Stimulated activated naive CD8-positive, alpha-beta T cell treated with anti-CD3 and anti-CD28 coated beads, Interleukin-15, amount 100 ng/mL, for 72 hours (primary cell): ENCODE results near the gene ZNF521.
"Not testable (repeated sequence)": the region's sequence is repeated elsewhere in the genome, so short reads cannot be mapped to it uniquely, and the experiment has no call there.

ENCODE experiments used
- ATAC-seq: fragments of 150-1000 bp; cut with Tn5 transposase; 2 replicates; pipeline ENCODE4 v1.10.0; 2021; ENCODE audit warnings: mild to moderate bottlenecking, moderate library complexity
- DNase-seq, 2 donors: peaks; one replicate each; pipeline ENCODE4 v3.0.0; 2021 to 2022
- H3K27ac Mint-ChIP-seq, 2 donors: one replicate each; pipeline ENCODE4 v1.8.0; 2022; ENCODE audit warnings: mild to moderate bottlenecking in 2 of 2, mixed read lengths in 2 of 2, moderate library complexity in 2 of 2
- H3K27me3 Mint-ChIP-seq: one replicate; pipeline ENCODE4 v1.8.0; 2022; ENCODE audit warnings: mixed read lengths
- H3K4me1 Mint-ChIP-seq: one replicate; pipeline ENCODE4 v1.8.0; 2022; ENCODE audit warnings: mild to moderate bottlenecking, mixed read lengths
- H3K4me3 Mint-ChIP-seq, 2 donors: one replicate each; pipeline ENCODE4 v1.8.0; 2022; ENCODE audit warnings: mild to moderate bottlenecking in 2 of 2, mixed read lengths in 2 of 2, moderate library complexity in 1 of 2
- H3K9me3 Mint-ChIP-seq, 2 donors: one replicate each; pipeline ENCODE4 v1.8.0; 2022; ENCODE audit warnings: mixed read lengths in 2 of 2

ZNF521 gene

DNA sequence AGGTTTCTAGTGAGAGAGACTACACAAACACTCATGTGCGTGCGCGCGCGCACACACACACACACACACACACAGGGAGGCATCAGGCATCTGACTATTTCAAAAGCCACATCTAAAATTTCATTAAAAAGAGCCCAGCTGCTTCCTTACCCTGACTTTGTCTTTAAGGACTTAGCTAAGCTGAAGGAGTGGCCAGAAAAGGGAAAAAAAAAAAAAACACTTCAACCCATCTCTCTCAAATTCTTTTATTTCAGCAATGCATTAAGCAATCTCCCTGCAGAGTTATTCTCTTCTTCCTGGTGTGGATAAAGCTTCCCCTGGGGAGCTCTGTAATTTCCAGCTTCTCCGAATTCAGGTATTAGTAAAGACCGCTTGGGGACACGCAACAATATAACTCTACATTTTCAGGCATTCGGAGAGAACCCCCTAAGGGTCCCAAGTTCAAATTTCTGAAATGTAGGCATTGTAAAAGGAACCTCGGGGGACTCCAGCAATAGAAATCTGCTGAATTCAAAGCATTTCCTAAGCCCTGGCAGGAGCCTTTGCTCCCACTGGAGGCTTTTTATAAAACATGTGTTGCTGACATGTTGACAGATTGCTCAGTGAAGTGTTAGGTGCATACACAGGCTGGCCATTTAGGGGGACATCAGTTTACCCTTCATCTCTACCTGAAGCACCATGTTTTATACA, 67.0 kb downstream of the ZNF521 start:
- ATAC-seq (no peak), DNase-seq (no peak)
- Mint-ChIP-seq H3K9me3 (no peaks in the 10 kb centered on the region), H3K4me1 (no peaks in the 10 kb centered on the region), H3K27ac (no peak overlapping the region), H3K27me3 (peaks cover 13% of the 10 kb centered on the region), H3K4me3 (no peak overlapping the region)

DNA sequence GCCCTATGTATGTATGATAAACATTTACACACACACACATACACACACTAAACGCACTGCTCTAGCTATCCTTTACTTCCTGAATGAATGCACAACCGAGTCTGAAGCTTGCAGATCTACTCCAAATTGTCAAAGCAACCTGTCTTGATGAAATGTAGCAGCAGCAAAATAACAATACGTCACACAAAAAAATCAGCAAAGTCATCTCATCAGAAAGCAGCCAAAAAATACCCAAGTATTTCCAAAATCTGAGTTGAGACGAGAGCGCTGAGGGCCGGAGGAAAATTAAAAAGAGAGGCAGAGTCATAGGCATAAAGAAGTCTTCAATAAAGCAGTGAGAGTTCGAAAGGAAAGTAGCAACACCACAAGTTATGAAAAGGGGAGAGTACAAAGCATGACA, 67.7 kb downstream of the ZNF521 start:
- no peak overlapping the region for H3K4me3 Mint-ChIP-seq
- peaks cover 13% of the 10 kb centered on the region for H3K27me3 Mint-ChIP-seq
- no peak for ATAC-seq
- DNase-seq = no peak
- no peaks in the 10 kb centered on the region for H3K9me3 Mint-ChIP-seq
- H3K4me1 Mint-ChIP-seq = no peaks in the 10 kb centered on the region
- H3K27ac Mint-ChIP-seq = no peak overlapping the region

DNA sequence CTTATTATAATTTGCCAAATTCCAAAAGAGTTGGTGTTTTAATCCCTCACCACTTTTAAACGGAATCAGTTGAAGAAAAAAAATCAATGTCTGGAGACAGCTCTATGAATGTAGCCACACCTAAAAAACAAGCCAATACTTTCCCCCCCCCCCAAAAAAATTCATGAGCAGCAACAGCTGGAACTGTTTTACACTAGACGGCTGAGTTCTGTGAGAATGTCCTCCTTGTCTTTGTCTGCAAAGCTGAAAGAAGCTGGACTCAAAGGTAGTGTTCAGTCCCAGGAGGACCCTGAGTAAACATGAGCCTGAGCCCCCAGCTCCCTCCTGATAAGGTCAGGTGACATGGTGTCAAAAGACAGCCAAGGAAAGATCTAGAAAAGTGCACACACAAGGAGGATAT, 68.2 kb downstream of the ZNF521 start:
- no peak overlapping the region for H3K27ac Mint-ChIP-seq
- peaks cover 13% of the 10 kb centered on the region for H3K27me3 Mint-ChIP-seq
- ATAC-seq (no peak), DNase-seq (no peak)
- no peaks in the 10 kb centered on the region for H3K4me1 Mint-ChIP-seq
- no peak overlapping the region for H3K4me3 Mint-ChIP-seq
- H3K9me3 Mint-ChIP-seq = no peaks in the 10 kb centered on the region

DNA sequence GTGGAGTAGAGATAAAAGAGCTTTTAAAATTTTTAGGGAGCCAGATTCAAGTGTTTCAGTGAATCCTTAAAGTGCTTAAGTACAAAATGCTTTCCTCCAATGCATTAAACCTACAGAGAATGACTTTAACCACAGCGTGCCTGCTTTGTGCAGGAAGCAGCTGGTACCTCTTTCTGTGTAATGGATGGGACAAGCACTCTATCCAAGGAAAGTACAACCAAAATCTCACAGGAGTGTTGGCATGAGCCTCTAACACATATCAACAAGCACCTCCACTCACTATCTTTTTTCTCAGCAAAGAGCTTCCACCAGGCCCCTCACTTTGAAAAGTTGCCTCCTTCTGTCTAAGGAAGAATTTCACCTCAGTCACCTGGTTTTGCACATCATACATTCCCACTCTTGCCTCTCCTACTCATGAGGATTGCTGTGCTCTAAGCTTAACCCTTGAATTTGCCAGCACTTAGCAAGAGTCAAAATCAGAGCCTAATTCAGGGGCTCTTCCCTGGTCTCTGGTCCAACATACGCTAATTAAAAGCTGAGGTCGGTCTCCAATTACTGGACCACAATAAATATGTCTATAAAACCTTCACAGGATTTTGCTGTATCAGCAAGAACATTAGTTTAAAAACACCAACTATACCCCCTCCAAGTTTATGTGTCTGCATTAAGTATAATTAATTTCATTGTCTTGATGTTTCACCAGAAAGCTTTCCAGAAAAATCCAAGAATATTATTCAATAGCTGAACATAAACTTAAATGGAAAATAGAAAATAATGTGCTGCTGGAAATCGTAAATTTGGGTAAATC, 68.9 kb downstream of the ZNF521 start:
- H3K9me3 Mint-ChIP-seq = no peaks in the 10 kb centered on the region
- H3K4me3 Mint-ChIP-seq = no peak overlapping the region
- ATAC-seq (no peak), DNase-seq (no peak)
- H3K4me1 Mint-ChIP-seq = no peaks in the 10 kb centered on the region
- H3K27ac Mint-ChIP-seq = no peak overlapping the region
- H3K27me3 Mint-ChIP-seq = peaks cover 13% of the 10 kb centered on the region

DNA sequence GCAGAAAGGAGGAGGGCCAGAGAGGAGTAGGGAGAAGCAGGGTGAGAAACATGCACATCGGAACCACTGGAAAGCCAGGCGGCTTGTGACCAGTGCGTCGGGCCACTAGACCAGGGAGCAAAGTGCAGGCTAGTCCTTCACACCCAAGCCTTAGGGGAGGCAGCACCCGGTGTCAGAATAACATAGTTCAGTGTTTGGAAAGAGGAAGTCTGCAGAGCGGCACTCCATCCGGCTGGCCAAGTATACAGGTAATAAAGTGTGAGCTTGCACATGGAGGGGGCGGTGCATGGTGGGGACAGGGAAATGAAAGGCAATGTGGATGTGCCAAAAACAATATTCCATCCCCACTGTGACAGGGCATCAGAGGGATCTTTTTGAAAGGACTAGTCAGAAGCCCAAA, 69.7 kb downstream of the ZNF521 start:
- Mint-ChIP-seq H3K9me3 (no peaks in the 10 kb centered on the region), H3K4me3 (no peak overlapping the region), H3K4me1 (no peaks in the 10 kb centered on the region), H3K27ac (no peak overlapping the region), H3K27me3 (peaks cover 13% of the 10 kb centered on the region)
- ATAC-seq (no peak), DNase-seq (no peak)

DNA sequence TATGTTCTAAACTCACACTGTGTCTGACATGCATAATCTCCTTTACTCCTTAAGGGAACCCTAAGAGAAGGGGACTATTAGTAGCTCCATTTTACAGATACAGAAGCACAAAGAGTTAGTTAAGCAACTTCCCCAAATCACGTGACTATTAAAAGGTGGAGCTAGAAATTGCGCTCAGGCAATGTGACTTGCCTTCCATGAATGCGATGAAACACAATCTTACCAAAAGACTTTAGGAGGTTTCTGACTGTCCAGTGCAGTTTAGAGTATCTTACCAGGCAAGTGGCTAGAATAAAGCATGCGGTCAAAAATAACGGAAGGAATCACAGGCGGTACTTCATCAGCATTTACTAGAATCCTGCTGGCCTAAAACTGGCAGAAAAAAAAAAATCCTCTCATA, 70.4 kb downstream of the ZNF521 start:
- ATAC-seq (no peak), DNase-seq (no peak)
- H3K9me3 Mint-ChIP-seq = no peaks in the 10 kb centered on the region
- H3K27me3 Mint-ChIP-seq = peaks cover 13% of the 10 kb centered on the region
- no peak overlapping the region for H3K27ac Mint-ChIP-seq
- no peak overlapping the region for H3K4me3 Mint-ChIP-seq
- H3K4me1 Mint-ChIP-seq = no peaks in the 10 kb centered on the region

DNA sequence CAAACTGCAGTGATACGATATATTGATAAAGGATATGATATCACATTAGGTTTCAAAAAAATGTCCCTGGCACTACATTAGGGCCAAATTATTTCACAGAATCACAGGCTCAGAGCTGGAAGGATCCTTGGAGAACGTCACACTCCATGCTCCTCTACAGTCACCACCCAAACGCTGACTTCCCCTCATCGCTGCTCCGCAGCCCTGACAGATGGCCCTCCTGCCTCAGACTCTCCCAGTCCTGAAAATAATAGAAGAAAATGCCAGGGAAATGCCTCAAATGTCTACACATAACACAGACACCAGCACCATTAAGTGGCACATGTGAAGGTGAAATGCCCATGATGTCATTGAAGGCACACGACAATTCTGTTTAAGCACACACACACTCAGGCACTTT, 72.0 kb downstream of the ZNF521 start:
- H3K27ac Mint-ChIP-seq = no peak overlapping the region
- peaks cover 20% of the 10 kb centered on the region for H3K27me3 Mint-ChIP-seq
- H3K9me3 Mint-ChIP-seq = no peaks in the 10 kb centered on the region

DNA sequence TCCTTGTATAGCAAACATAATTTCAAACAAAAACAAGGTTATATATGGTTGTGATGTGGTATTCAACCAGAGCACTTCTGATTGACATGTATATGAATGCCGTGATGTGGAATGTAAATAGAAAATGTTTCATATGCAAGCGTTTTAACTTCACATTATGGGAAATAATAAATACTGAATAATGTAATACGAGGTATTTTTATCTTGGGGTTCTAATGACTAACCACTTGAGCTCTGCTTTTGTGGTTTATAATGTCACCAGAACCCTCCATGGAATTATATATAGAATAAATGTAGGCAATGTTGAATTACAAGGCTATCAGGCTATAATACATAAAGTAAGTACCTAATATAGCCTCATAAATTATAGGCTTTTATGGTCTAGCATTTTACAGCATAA, 72.4 kb downstream of the ZNF521 start:
- Mint-ChIP-seq H3K9me3 (no peaks in the 10 kb centered on the region), H3K4me3 (no peak overlapping the region), H3K27ac (no peak overlapping the region), H3K4me1 (no peaks in the 10 kb centered on the region), H3K27me3 (peaks cover 20% of the 10 kb centered on the region)
- ATAC-seq = no peak
- DNase-seq = no peak

More for the DNA sequence above, 72.0 kb downstream of the ZNF521 start:
- ATAC-seq = no peak
- no peak for DNase-seq
- Mint-ChIP-seq H3K4me3 (no peak overlapping the region), H3K4me1 (no peaks in the 10 kb centered on the region)

DNA sequence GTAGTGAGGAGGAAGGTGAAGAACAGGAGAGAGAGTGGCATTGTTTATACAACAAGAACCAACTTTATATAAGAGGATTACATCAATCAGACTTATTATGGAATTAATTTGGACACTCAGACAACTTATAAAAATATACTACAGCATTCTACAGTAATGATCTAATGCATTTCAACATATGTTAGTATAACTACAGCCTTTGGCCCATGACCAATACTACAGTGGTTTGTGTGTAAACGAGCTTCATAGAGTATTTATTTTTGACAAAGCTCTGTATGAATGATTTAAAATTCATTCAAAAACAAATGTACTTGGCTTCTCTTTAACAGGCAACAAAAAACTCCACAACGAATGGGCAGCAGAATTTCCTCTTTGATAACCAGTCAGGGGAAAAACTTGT, 72.8 kb downstream of the ZNF521 start:
- ATAC-seq = no peak
- Mint-ChIP-seq H3K4me1 (no peaks in the 10 kb centered on the region), H3K27me3 (peaks cover 20% of the 10 kb centered on the region), H3K4me3 (no peak overlapping the region), H3K9me3 (no peaks in the 10 kb centered on the region), H3K27ac (no peak overlapping the region)
- no peak for DNase-seq

DNA sequence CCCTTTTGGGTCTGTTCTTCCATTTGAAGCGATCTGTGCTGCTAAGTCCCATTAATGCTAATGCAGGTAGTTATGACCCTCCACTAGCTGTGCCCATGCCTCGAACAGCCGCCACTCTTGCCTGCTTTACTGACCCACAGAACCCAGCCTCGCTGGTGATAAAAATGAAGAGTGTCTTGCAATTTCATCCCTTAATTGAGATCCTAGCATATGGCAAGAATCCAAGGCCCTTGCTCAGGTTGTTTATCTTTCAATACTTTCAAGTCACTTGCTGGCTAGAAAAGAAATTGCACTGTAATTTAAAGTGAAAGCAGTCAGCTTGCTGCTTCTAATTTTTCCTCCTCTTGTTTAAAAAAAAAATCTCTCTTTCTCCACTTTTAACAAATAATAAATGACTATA, 73.6 kb downstream of the ZNF521 start:
- ATAC-seq = no peak

DNA sequence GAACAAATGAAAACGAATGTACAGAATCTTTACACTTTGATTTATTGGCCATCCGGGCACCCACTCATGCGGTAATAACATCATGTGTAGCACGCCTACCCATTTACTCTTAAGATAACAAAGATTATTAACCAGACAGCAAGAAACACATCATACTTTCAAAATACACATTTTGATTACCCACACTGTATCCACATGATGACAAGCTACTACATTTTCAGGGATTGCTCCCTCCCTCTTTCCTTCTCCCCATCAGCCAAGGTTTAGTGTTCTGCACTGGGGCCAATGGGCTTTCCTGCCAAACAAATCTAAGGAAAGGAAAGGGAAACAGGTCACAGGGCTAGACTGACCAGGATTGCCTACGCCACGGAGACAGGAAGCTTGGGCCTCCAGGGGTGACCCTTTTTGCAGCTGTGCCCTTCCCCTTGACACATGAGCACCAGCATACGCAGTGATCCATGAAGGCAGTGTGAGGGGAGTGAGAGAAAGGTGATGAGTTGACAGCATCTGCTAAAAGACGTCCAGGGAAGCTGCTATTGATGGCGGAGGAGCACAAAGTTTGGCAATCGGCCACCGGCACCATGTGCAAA, 76.5 kb downstream of the ZNF521 start:
- peaks cover 6% of the 10 kb centered on the region for H3K27me3 Mint-ChIP-seq
- no peaks in the 10 kb centered on the region for H3K4me1 Mint-ChIP-seq
- no peak overlapping the region for H3K27ac Mint-ChIP-seq
- no peak for DNase-seq
- no peaks in the 10 kb centered on the region for H3K9me3 Mint-ChIP-seq
- H3K4me3 Mint-ChIP-seq = no peak overlapping the region
- ATAC-seq = no peak

More for the DNA sequence above, 73.6 kb downstream of the ZNF521 start:
- no peak overlapping the region for H3K27ac Mint-ChIP-seq
- no peak for DNase-seq
- no peaks in the 10 kb centered on the region for H3K9me3 Mint-ChIP-seq
- H3K27me3 Mint-ChIP-seq = peaks cover 20% of the 10 kb centered on the region
- H3K4me1 Mint-ChIP-seq = no peaks in the 10 kb centered on the region
- no peak overlapping the region for H3K4me3 Mint-ChIP-seq

DNA sequence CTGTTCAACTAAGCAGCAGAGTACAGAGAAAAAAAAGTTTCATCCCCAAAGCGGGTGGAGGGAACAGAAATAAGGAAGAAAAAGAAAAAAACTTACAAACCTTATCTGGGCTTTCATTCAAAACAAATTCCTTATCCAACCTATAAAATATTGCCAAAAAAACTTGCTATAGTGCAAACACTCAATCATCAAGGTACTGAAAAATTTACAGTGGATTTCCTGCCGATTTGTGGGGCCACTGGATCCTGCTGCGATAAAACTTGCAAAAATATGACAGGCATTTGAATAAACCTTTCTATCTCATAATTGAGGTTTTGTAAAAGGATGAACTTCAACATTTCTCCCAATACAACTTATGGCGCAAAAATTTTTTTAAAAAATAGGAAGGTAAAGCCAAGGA, 77.0 kb downstream of the ZNF521 start:
- no peaks in the 10 kb centered on the region for H3K9me3 Mint-ChIP-seq
- no peak overlapping the region for H3K4me3 Mint-ChIP-seq
- DNase-seq (no peak), ATAC-seq (no peak)
- H3K27ac Mint-ChIP-seq = no peak overlapping the region
- H3K4me1 Mint-ChIP-seq = no peaks in the 10 kb centered on the region
- H3K27me3 Mint-ChIP-seq = peaks cover 6% of the 10 kb centered on the region

DNA sequence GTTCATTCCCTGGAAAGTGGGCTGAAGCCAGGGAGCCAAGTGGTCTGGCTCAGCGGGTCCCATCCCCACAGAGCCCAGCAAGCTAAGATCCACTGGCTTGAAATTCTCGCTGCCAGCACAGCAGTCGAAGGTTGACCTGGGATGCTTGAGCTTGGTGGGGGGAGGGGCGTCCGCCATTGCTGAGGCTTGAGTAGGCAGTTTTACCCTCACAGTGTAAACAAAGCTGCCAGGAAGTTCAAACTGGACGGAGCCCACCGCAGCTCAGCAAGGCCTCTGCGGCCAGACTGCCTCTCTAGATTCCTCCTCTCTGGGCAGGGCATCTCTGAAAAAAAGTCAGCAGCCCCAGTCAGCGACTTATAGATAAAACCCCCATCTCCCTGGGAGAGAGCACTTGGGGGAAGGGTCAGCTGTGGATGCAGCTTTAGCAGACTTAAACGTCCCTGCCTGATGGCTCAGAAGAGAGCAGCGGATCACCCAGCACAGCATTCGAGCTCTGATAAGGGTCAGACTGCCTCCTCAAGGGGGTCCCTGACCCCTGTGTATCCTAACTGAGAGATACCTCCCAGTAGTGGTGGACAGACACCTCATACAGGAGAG, 84.9 kb downstream of the ZNF521 start:
- not testable (repeated sequence) for DNase-seq, H3K4me1 Mint-ChIP-seq, H3K27me3 Mint-ChIP-seq, H3K27ac Mint-ChIP-seq, ATAC-seq, H3K4me3 Mint-ChIP-seq, H3K9me3 Mint-ChIP-seq

DNA sequence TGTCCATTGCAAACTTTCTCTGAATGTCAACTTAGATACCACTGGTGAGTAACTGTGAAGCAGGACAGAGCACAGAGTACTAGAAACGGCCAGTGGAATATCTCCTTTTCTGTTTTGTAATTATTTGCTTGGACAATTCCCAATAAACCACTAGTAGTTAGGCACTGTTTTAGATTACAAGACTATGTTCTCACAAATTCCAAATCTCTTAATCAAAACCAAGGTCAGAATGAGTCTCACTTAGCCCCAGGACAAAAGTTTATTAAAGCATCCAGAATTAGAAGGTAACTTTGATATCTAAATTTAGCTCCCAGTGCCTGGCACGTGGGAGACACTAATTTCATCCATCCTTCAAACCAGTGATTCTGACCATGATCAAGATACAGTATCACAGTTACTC, 89.0 kb downstream of the ZNF521 start:
- no peak for DNase-seq
- H3K9me3 Mint-ChIP-seq = peaks cover 0 to 5% of the 10 kb centered on the region in 2 donors
- ATAC-seq = no peak
- no peak overlapping the region for H3K4me3 Mint-ChIP-seq
- no peaks in the 10 kb centered on the region for H3K4me1 Mint-ChIP-seq
- H3K27me3 Mint-ChIP-seq = peaks cover 3% of the 10 kb centered on the region
- H3K27ac Mint-ChIP-seq = no peak overlapping the region

DNA sequence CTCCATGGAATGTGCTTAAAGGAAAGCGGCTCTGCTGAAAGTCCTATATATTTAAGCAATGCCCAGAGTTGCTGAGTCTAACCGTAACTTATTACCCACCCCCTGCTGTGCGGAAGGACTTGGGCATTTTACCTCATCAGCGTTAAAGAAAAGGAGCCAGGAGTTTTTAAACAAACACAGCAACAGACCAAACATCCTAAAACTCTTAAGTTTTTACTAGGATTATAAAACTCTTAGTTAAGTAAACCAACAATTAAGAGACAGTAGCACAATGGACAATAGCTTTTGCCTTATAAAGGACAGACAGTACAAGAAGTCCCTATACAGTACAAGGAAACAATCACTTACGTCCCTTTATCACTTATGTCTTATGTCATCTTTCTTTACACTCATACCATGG, 90.2 kb downstream of the ZNF521 start:
- H3K27ac Mint-ChIP-seq = no peak overlapping the region
- H3K4me1 Mint-ChIP-seq = no peaks in the 10 kb centered on the region
- ATAC-seq = no peak
- H3K4me3 Mint-ChIP-seq = no peak overlapping the region
- H3K9me3 Mint-ChIP-seq = peaks cover 0 to 5% of the 10 kb centered on the region in 2 donors
- H3K27me3 Mint-ChIP-seq = no peaks in the 10 kb centered on the region
- no peak for DNase-seq

DNA sequence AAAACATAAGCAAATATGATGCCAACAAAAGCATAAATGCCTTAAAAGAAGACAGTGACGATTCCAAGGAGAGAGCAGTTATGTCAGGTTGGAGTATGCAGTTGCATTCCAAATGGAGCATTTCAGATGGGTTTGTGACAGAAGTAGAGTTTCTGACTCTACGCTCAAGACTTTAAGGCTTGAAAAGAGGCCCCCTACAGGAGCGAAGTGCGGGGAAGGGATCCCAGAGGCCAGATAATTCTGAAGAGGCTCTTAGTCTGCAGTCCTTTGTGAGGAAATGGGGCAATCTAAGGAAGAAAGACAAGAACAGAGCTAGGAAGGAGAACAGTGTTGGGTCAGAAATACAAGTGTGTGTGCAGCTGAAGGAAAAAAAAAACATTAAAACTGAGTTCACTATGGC, 95.5 kb downstream of the ZNF521 start:
- Mint-ChIP-seq H3K27ac (no peak overlapping the region), H3K4me3 (no peak overlapping the region), H3K9me3 (peaks cover 0 to 5% of the 10 kb centered on the region in 2 donors), H3K27me3 (no peaks in the 10 kb centered on the region), H3K4me1 (no peaks in the 10 kb centered on the region)
- ATAC-seq (no peak), DNase-seq (no peak)
